Type B pancreatic cell (in vitro differentiated cells): ENCODE results near the gene SLC25A28. TPM values are rescaled to one million over a fixed set of nuclear protein-coding genes. Genes with fewer than 3 reads are reported as not detected.

ENCODE experiments used
- DNase-seq: peaks from one replicate; pipeline ENCODE4 v3.0.0; 2021; ENCODE audit warnings: mixed read lengths; ENCODE audit not compliant: unreplicated experiment; ENCODE audit errors: extremely low spot score
- H3K27ac Mint-ChIP-seq: 2 replicates; pipeline ENCODE4 v1.8.0; 2021; ENCODE audit warnings: mild to moderate bottlenecking, mixed read lengths
- H3K27me3 Mint-ChIP-seq: 2 replicates; pipeline ENCODE4 v1.8.0; 2021; ENCODE audit warnings: mixed read lengths
- H3K36me3 Mint-ChIP-seq: 2 replicates; pipeline ENCODE4 v1.8.0; 2021; ENCODE audit warnings: mixed read lengths
- H3K4me1 Mint-ChIP-seq: one replicate; pipeline ENCODE4 v1.8.0; 2021; ENCODE audit warnings: mixed read lengths; ENCODE audit not compliant: unreplicated experiment
- H3K4me3 Mint-ChIP-seq: 2 replicates; pipeline ENCODE4 v1.8.0; 2021; ENCODE audit warnings: mild to moderate bottlenecking, mixed read lengths
- H3K9me3 Mint-ChIP-seq: 2 replicates; pipeline ENCODE4 v1.8.0; 2021; ENCODE audit warnings: mixed read lengths
- total RNA-seq: library from RNA; stranded (reverse); gene quantifications from 2 replicates; pipeline ENCODE4 v1.2.1, GENCODE V29; 2021; ENCODE audit warnings: low replicate concordance
- TF ChIP-seq, protein P1 (sequence below): fragments of 200-600 bp; sonication (generic); conservative IDR thresholded peaks from 2 replicates; pipeline ENCODE4 v1.5.0; 2021; ENCODE audit warnings: antibody characterized with exemption, mild to moderate bottlenecking

SLC25A28 gene
- total RNA-seq, 1 donor from 2014 or later = 33.9 TPM

DNA sequence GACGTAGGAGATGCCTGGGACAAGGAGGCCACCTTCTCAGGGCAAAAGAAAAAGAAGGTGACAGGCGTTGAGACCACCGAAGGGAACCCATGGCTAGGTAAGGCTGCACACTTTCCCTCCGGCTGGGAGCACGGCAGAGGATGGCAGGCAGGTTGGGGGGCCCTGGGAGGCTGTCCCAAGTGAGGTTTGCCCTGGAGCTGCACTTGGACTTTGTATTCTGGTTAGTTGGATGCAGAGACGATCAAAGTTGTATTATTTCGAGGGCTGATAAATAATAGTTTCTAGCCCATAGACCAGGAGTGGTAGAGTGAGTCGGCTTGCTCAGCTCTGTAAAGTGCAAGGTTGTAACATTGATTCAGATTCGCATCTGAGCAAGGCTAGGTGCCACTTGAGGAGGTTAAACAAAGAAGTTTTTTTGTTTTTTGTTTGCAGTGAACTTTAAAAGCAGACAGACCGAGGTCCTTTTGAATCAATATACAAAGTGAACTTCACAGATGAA lies 39.7 kb upstream of the SLC25A28 start:
- H3K4me3 Mint-ChIP-seq = peak overlapping the region; percentile 92
- peaks cover 21% of the 10 kb centered on the region for H3K4me1 Mint-ChIP-seq
- no peak for DNase-seq
- H3K27ac Mint-ChIP-seq = peak overlapping the region; percentile 64
- no peaks in the 10 kb centered on the region for H3K9me3 Mint-ChIP-seq
- TF ChIP-seq, protein P1, sequence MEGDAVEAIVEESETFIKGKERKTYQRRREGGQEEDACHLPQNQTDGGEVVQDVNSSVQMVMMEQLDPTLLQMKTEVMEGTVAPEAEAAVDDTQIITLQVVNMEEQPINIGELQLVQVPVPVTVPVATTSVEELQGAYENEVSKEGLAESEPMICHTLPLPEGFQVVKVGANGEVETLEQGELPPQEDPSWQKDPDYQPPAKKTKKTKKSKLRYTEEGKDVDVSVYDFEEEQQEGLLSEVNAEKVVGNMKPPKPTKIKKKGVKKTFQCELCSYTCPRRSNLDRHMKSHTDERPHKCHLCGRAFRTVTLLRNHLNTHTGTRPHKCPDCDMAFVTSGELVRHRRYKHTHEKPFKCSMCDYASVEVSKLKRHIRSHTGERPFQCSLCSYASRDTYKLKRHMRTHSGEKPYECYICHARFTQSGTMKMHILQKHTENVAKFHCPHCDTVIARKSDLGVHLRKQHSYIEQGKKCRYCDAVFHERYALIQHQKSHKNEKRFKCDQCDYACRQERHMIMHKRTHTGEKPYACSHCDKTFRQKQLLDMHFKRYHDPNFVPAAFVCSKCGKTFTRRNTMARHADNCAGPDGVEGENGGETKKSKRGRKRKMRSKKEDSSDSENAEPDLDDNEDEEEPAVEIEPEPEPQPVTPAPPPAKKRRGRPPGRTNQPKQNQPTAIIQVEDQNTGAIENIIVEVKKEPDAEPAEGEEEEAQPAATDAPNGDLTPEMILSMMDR = no peak
- H3K36me3 Mint-ChIP-seq = peaks cover 12% of the 10 kb centered on the region
- H3K27me3 Mint-ChIP-seq = peaks cover 25% of the 10 kb centered on the region

DNA sequence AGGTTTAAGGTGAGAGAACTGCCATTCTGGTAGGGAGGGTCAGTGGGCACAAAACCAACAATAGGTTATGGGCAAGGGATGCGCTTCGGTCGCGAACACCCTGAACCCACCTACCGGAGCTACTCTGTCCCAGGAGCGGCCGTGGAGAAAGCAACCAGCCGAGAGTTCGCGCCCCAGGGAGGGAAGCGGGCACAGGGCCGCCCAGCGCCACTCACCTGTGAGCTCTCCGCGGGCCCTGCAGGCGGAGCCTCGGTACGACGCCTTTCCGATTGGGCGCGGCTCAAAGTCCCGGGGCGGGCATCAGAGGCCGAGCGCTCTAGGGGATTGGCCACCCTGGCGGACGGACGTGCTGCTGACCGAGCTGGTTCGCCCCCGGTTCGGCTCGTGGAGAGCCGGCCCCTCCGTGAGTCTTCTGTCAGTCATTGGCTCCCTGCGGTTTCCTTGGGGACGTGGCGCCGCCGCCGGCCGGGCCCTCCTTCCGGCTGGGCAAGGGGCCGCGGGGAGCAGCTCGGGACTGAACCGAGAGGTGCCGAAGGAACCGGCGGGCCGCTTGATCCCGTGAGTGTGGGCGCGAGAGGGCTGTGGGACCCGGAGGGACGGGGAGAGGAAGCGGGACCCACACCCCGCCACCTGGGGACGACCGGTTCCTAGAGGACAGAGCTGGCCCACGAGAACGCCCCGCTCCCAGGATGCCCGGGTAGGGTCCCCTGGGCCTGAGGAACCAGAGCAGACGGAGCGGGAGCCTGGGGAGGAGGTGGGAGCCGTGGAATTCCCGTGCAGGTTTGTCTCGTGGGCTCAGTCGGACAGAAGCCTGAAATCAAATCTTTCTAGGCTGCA lies 39.0 kb upstream of the SLC25A28 start, which contains the start of gene ENTPD7:
ENTPD7 (plus strand) TSS at position 479 of the 837 bp plus-strand sequence. CDS start 448 bp downstream, outside the sequence.
- TF ChIP-seq, protein P1 = peak; percentile 63
- Mint-ChIP-seq H3K27ac (peak within 1 kb of the TSS; percentile 64), H3K9me3 (no peaks in the 10 kb centered on the region), H3K36me3 (peaks cover 12% of the 10 kb centered on the region), H3K4me3 (peak within 1 kb of the TSS; percentile 92), H3K4me1 (peaks cover 21% of the 10 kb centered on the region), H3K27me3 (peaks cover 25% of the 10 kb centered on the region)
- peak; percentile 94 for DNase-seq

DNA sequence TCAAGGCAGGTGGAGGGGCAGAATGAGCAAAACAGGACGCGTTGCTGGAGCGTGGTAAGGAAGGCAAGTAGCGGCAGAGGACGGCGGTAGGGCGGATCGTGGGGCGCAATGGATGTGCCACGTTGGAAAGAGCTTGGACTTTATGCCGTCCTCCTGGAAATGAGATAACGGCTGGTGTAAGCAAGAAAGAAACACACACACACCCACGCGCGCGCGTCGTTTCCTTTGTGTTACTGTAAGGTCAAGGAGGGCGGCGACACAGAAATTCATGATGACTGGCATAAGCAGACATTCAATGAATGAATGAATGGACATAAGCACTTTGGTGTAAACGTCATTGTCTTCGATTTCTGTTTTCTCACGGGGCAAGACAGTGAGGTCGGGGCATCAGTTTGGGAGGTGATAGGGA lies 38.4 kb upstream of the SLC25A28 start:
- H3K9me3 Mint-ChIP-seq = no peaks in the 10 kb centered on the region
- H3K4me1 Mint-ChIP-seq = peaks cover 21% of the 10 kb centered on the region
- peak overlapping the region; percentile 92 for H3K4me3 Mint-ChIP-seq
- TF ChIP-seq, protein P1 = no peak
- H3K27me3 Mint-ChIP-seq = peaks cover 25% of the 10 kb centered on the region
- peak overlapping the region; percentile 64 for H3K27ac Mint-ChIP-seq
- DNase-seq = no peak
- peaks cover 9% of the 10 kb centered on the region for H3K36me3 Mint-ChIP-seq

DNA sequence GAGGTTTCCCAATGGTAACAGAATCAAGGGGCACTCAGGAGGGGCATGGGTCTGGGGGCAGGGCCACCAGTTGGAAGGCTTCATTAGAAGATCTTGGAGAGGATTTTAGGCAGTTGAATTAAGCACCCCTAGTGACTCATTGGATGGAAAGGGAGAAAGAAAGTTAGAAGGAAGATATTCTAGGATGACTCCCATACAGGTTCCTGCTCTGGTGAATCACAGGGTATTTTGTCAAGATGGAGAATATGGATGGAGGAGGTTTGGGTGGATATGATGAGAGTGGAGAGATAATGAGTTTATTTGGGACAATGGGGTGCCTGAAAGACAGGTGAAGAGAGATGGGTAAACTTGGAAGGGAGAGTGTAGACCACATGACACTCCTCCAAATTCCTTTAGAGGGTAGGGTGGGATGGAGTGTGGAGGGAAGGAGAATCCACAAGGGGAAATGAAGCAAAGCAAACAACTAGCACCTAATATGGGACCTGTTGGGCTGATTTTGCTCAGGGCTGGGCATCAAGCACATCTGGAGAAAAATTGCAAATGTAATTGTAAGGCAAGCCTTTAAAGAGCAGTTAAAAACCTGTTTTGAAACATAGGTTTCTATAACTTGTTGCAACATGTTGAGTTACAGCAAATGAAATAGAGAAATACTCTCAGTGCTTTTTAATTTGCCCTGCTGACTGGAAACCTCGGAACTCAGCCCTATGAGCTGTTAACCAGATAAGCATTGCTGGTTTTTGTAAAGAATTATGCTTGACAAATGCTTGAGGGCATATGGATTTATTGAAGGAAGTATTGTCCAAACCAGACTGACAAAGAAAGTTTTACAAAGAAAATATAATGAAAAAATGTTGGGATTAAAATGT lies 36.2 kb upstream of the SLC25A28 start:
- Mint-ChIP-seq H3K4me1 (peaks cover 21% of the 10 kb centered on the region), H3K27ac (peak overlapping the region; percentile 65), H3K36me3 (no peaks in the 10 kb centered on the region), H3K27me3 (peaks cover 25% of the 10 kb centered on the region), H3K9me3 (no peaks in the 10 kb centered on the region), H3K4me3 (peak overlapping the region; percentile 12)
- TF ChIP-seq, protein P1 = no peak
- no peak for DNase-seq

DNA sequence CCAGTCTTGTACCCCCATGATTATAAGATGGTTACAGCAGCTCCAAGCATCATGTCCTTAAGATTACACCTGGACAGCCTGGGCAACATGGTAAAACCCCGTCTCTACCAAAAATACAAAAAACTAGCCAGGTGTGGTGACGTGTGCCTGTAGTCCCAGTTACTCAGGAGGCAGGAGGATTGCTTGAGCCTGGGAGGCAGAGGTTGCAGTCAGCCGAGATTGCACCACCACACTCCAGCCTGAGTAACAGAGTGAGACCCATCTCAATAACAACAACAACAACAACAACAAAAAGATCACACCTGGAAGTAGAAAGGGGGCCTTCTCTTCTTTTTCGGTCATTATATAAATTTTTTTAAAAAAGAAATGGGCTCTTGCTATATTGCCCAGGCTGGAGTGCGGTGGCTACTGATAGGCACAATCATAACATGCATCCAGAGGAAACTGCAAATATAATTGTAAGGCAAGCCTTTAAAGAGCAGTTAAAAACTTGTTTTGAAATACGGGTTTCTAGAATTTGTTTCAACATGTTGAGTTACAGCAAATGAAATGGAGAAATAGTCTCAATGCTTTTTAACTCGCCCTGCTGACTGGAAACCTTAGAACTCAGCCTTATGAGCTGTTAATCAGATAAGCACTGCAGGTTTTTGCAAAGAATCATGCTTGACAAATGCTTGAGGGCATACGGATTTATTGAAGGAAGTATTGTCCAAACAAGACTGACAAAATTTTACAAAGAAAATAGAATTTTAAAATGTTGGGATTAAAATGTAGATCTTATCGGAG lies 34.3 kb upstream of the SLC25A28 start:
- TF ChIP-seq, protein P1 = no peak
- peak overlapping the region; percentile 32 for H3K4me3 Mint-ChIP-seq
- H3K27ac Mint-ChIP-seq = no peak overlapping the region
- peaks cover 8% of the 10 kb centered on the region for H3K4me1 Mint-ChIP-seq
- no peaks in the 10 kb centered on the region for H3K9me3 Mint-ChIP-seq
- no peak for DNase-seq
- no peaks in the 10 kb centered on the region for H3K36me3 Mint-ChIP-seq
- H3K27me3 Mint-ChIP-seq = peaks cover 25% of the 10 kb centered on the region
